Body of pancreas (tissue), 4 donors: ENCODE data around the gene TMEM98.

Source experiments
- CTCF ChIP-seq, 7 experiments: fragments of 450-650 bp in 4 of 7; fragments of 200-600 bp in 3 of 7; sonication (generic) in 3 of 7; IDR thresholded peaks; one replicate each; pipeline ENCODE4 v1.5.1; 2016 to 2019; ENCODE audit warnings: antibody characterized with exemption in 7 of 7
- POLR2A ChIP-seq, 3 donors: fragments of 450-650 bp; IDR thresholded peaks; one replicate each; pipeline ENCODE4 v1.6.1; 2016; ENCODE audit warnings: antibody characterized with exemption in 3 of 3, mild to moderate bottlenecking in 2 of 3

- no peak for TF ChIP-seq POLR2A (IDR thresholded peaks at IDR 0.05)
- TF ChIP-seq CTCF (IDR thresholded peaks at IDR 0.05), result peak in 1 of 7 experiments; percentile 16
Observed at GRCh38 chr17:32976605-32977004, 48.7 kb downstream of the TMEM98 start.
